HFF-Myc (cell line): Measurements from ENCODE around the gene FCMR.

Source experiments
- DNase-seq: peaks from one replicate; pipeline ENCODE4 v3.0.0-alpha.2; 2011; ENCODE audit warnings: low read depth; ENCODE audit errors: extremely low read depth
- H3K4me3 ChIP-seq: replicated peaks from 2 replicates; pipeline ENCODE4 v1.5.1; 2011; ENCODE audit warnings: low read depth, mild to moderate bottlenecking, control low read depth, low read length
- TF ChIP-seq, protein P1 (sequence below): IDR thresholded peaks from 2 replicates; pipeline ENCODE4 v1.5.1; 2012; ENCODE audit warnings: mild to moderate bottlenecking, low read depth, low read length, control low read depth; ENCODE audit errors: missing control alignments

The FCMR gene

GRCh38 chr1:206940588-206940936, 18.8 kb upstream of the FCMR start:
- no peak overlapping the region for H3K4me3 ChIP-seq
- DNase-seq: no peak
- TF ChIP-seq, protein P1, sequence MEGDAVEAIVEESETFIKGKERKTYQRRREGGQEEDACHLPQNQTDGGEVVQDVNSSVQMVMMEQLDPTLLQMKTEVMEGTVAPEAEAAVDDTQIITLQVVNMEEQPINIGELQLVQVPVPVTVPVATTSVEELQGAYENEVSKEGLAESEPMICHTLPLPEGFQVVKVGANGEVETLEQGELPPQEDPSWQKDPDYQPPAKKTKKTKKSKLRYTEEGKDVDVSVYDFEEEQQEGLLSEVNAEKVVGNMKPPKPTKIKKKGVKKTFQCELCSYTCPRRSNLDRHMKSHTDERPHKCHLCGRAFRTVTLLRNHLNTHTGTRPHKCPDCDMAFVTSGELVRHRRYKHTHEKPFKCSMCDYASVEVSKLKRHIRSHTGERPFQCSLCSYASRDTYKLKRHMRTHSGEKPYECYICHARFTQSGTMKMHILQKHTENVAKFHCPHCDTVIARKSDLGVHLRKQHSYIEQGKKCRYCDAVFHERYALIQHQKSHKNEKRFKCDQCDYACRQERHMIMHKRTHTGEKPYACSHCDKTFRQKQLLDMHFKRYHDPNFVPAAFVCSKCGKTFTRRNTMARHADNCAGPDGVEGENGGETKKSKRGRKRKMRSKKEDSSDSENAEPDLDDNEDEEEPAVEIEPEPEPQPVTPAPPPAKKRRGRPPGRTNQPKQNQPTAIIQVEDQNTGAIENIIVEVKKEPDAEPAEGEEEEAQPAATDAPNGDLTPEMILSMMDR: no peak

DNA sequence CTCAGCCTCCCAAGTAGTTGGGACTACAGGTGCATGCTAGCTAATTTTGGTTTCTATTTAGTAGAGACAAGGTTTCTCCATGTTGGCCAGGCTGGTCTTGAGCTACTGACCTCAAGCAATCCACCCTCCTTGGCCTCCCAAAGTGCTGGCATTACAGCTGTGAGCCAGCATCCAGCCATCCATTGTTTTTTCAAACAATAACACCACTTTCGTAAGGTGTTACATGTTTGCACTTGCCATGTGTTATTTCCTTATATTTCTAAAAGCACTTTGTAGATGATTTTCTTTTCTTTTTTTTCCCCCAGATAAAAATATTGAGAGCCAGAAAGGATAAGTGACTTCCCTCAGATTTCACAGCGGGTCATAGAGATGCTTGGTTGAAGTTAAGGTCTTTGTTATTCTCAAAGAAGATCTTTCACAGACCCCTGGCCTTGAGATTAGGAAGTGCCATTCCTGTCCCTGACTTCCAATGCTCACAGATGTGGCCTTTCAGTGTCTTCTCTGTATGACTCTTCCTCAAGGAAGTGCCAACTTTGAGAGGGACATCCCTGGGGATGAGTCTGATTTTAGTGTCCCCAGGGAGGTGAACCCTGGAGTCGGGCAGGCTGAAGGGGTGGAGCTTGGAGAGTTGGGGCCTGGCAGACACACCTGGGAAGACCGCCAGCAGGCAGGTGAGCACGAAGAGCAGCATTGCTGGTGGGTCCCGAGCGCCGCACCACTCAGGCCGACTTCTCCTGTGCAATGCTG, 18.3 kb upstream of the FCMR start:
- DNase-seq: no peak
- TF ChIP-seq, protein P1: no peak
- no peak overlapping the region for H3K4me3 ChIP-seq

- TF ChIP-seq, protein P1: no peak
- H3K4me3 ChIP-seq: no peak overlapping the region
- no peak for DNase-seq
Observed at GRCh38 chr1:206939131-206939530, 17.4 kb upstream of the FCMR start.

GRCh38 chr1:206937425-206937824, 15.7 kb upstream of the FCMR start:
- no peak for DNase-seq
- TF ChIP-seq, protein P1: no peak
- no peak overlapping the region for H3K4me3 ChIP-seq

- TF ChIP-seq, protein P1: peak; percentile 73
- no peak for DNase-seq
- H3K4me3 ChIP-seq: no peak overlapping the region
Observed at GRCh38 chr1:206935491-206936067, 13.8 kb upstream of the FCMR start.

DNA sequence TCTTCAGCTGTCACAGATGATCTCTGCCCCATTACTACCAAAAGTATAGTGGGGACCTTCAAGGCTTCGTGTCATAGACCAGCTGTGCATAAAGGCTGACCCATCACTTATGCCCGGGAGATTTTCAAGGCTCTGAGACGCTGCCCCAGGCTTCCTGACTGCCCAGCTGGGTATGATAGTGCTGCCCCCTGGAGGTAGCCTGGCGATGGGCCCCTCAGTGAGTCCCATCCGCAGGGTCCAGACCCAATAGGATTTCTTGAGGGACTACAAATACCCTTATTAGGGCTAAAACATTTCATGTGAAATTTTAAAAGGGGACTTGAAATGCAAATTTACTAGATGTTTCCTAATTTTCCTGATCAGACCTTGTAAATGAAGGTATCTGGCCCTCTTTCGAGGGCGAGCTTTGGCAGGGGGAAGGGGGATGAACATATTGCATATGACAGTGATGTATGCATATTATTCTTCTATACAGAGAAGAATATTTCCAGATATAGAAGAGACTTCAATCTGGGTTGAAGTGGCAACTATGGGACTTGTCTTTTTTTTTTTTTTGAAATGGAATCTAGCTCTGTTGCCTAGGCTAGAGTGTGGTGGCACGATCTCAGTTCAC, 11.7 kb upstream of the FCMR start:
- TF ChIP-seq, protein P1: peak; percentile 71
- H3K4me3 ChIP-seq: no peak overlapping the region
- no peak for DNase-seq
